Keratinocyte (primary cell): ENCODE measurements around the gene HDAC5.

Experiments
- CTCF ChIP-seq, 3 experiments: IDR thresholded peaks in 1 of 3; conservative IDR thresholded peaks in 1 of 3; optimal IDR thresholded peaks in 1 of 3; 2 replicates in 2 of 3; 3 replicates in 1 of 3; pipeline versions ENCODE3 to v1.5.1; 2011; ENCODE audit warnings: low read length in 3 of 3, mild to moderate bottlenecking in 3 of 3, moderate library complexity in 2 of 3, control low read depth in 1 of 3, inconsistent platforms in 1 of 3; ENCODE audit not compliant: insufficient read depth in 2 of 3; ENCODE audit errors: extremely low read depth in 1 of 3
- EZH2 ChIP-seq: IDR thresholded peaks from one replicate; pipeline ENCODE4 v1.6.1; 2012; ENCODE audit warnings: inconsistent platforms, mild to moderate bottlenecking, low read length, moderate library complexity

- TF ChIP-seq CTCF (optimal IDR thresholded peaks at IDR 0.05 in 1 of 3, IDR thresholded peaks at IDR 0.05 in 1 of 3, conservative IDR thresholded peaks at IDR 0.05 in 1 of 3; ENCODE audit: extremely low read depth in 1 of 3, insufficient read depth in 2 of 3, low read length in 3 of 3): no peak
- TF ChIP-seq EZH2: no peak
Observed at GRCh38 chr17:44088254-44088653, 35.2 kb downstream of the HDAC5 start.
